ENCODE measurements around the gene UQCR11. TPM values are rescaled to one million over a fixed set of nuclear protein-coding genes. Genes with fewer than 3 reads are reported as not detected.
"Not testable (repeated sequence)": the region's sequence is repeated elsewhere in the genome, so short reads cannot be mapped to it uniquely, and the experiment has no call there.

UQCR11 gene
- total RNA-seq, 4 donors from 2014 or later: 20.6 to 110 (median 30.8) TPM

DNA sequence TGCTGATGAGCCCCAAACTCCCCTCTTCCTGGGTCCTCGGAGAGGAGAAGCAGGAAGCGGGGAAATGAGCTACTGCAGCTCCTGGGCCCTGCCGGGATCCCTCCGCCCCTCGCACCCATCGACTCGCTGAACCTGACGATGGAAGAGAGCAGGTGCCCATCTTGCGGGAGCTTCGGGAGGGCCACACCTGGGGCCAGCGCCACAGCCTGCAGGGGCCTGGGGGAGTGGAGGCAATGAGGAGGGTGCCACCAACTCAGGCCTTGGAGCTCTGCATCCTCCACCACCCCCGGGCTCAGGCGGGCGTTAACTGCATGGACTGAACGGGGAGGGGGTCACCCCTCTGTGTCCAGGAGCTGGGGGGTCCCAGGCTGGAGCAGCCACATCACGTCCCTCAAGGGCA is 38.8 kb upstream of the UQCR11 start:
- Histone ChIP-seq H3K36me3 (no peaks in the 10 kb centered on the region), H3K4me1 (no peaks in the 10 kb centered on the region), H3K4me3 (no peak overlapping the region), H3K27ac (no peak overlapping the region), H3K27me3 (no peaks in the 10 kb centered on the region), H3K9me3 (no peaks in the 10 kb centered on the region)
- intact Hi-C loops (cut with DNase I; ENCODE audit: low total_unique reads): no loop called here
- no peak for DNase-seq
- TF ChIP-seq, protein P1, sequence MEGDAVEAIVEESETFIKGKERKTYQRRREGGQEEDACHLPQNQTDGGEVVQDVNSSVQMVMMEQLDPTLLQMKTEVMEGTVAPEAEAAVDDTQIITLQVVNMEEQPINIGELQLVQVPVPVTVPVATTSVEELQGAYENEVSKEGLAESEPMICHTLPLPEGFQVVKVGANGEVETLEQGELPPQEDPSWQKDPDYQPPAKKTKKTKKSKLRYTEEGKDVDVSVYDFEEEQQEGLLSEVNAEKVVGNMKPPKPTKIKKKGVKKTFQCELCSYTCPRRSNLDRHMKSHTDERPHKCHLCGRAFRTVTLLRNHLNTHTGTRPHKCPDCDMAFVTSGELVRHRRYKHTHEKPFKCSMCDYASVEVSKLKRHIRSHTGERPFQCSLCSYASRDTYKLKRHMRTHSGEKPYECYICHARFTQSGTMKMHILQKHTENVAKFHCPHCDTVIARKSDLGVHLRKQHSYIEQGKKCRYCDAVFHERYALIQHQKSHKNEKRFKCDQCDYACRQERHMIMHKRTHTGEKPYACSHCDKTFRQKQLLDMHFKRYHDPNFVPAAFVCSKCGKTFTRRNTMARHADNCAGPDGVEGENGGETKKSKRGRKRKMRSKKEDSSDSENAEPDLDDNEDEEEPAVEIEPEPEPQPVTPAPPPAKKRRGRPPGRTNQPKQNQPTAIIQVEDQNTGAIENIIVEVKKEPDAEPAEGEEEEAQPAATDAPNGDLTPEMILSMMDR (IDR thresholded peaks at IDR 0.05): no peak
- TF ChIP-seq POLR2A (IDR thresholded peaks at IDR 0.05): no peak

DNA sequence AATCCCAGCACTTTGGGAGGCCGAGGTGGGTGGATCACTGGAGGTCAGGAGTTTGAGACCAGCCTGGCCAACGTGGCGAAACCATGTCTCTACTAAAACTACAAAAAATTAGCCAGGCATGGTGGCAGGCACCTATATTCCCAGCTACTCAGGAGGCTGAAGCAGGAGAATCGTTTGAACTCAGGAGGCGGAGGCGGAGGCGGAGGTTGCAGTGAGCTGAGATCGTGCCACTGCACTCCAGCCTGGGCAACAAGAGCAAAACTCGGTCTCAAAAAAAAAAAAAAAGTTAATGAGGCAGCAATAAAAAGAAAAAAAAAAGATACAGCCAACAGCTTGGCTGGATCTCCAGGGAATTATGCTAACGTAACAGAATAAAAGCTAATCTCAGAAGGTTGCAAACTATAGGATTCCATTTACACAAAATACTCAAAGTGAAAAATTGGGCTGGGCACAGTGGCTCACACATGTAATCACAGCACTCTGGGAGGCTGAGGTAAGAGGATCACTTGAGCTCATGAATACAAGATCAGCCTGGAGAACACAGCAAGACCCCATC is 35.7 kb upstream of the UQCR11 start:
- H3K36me3 ChIP-seq; H3K27me3 ChIP-seq; intact Hi-C loops (cut with DNase I; ENCODE audit: low total_unique reads); DNase-seq; H3K9me3 ChIP-seq; H3K27ac ChIP-seq; H3K4me3 ChIP-seq; H3K4me1 ChIP-seq: not testable (repeated sequence)

DNA sequence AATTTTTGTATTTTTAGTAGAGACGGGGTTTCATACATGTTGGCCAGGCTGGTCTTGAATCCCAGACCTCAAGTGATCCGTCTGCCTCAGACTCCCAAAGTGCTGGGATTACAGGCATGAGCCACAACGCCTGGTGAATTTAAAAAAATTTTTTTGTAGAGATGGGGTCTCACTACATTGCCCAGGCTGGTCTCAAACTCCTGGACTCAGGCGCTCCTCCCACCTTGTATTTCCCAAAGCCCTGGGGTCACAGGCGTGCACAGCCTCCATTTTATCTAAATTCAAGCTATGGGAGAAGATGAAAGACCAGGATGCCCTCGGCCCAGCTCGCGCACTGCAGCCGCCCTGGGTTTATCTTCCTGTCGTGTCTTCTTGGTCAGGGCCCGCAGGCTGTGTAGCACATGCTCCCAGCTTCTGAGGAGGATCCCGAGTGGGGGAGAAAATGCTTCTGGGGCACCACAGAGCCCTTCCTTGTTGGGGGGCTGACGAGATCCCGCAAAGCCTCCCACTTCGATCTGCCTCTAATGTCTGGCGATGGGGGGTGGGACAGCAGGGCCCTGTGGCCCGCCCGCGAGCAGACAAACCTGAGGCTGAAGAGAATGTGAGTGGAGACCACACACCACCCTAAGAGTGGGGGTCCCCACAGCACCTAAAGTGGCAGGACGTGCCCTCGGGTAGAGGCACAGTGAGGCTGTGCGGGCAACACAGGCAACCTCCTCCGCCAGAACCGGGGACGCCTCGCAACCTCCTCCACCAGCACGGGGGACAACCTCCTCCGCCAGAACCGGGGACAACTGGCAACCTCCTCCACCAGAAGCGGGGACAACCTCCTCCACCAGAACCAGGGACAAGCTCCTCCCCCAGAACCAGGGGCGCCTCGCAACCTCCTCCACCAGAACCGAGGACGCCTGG is 31.3 kb upstream of the UQCR11 start:
- TF ChIP-seq POLR2A (IDR thresholded peaks at IDR 0.05): no peak
- TF ChIP-seq, protein P1 (IDR thresholded peaks at IDR 0.05): no peak
- no peaks in the 10 kb centered on the region for H3K27me3 ChIP-seq
- H3K4me1 ChIP-seq: no peaks in the 10 kb centered on the region
- intact Hi-C loops (cut with DNase I; ENCODE audit: low total_unique reads): no loop called here
- no peak for DNase-seq
- H3K9me3 ChIP-seq: no peaks in the 10 kb centered on the region
- no peak overlapping the region for H3K27ac ChIP-seq
- H3K36me3 ChIP-seq: no peaks in the 10 kb centered on the region
- no peak overlapping the region for H3K4me3 ChIP-seq

DNA sequence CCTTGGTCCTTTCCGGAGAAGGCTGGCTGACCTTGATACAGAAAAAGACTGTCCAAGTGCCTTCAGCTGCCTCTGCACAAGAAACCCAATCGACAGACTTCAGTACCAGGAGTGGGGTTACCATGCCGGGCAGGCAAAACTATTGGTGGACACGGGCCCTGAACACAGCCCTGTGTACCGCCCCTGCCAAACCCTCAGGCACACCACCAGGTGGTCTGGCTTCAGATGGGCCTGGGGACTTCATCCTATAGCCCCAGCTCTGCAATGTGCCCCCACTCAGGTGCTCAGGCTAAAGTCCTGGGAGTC is 29.6 kb upstream of the UQCR11 start:
- Histone ChIP-seq H3K36me3 (no peaks in the 10 kb centered on the region), H3K4me3 (no peak overlapping the region), H3K27ac (no peak overlapping the region), H3K27me3 (no peaks in the 10 kb centered on the region), H3K9me3 (no peaks in the 10 kb centered on the region), H3K4me1 (no peaks in the 10 kb centered on the region)
- TF ChIP-seq, protein P1 (IDR thresholded peaks at IDR 0.05): no peak
- no peak for TF ChIP-seq POLR2A (IDR thresholded peaks at IDR 0.05)
- DNase-seq: no peak
- intact Hi-C loops (cut with DNase I; ENCODE audit: low total_unique reads): no loop called here

DNA sequence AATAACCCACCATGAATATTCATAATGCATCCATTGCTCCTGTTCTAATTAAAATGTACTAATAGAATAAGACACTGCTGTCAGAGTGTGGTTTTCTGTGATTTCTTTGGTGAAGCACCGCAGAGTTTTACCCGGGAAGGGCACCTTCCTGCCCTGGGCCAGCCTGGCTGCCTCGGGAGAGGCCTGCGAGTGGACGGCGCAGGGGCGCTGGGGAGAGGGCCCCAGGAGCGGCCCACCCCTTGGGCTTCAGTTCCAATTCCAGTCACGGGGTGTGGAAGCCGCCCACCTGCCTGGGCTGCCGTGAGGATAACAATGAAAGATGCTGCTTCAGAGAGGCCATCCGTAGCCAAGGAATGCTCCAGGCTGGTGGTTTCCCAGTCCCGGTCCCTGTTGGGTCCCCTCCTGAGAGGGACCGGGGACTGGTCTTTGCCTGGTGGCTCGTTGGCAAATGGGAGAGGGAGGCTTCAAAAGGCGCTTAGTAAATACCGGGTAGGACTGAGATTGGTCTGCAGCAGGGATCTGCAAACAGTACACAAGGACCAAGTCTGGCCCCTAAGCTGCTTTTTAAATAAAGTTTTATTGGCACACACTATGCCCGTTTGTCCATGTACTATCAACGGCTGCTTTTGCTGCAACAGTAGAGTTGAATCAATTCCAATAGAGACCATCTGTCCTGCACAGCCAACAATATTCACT is 29.1 kb upstream of the UQCR11 start:
- Histone ChIP-seq H3K27me3 (no peaks in the 10 kb centered on the region), H3K4me3 (no peak overlapping the region), H3K9me3 (no peaks in the 10 kb centered on the region), H3K4me1 (no peaks in the 10 kb centered on the region), H3K36me3 (no peaks in the 10 kb centered on the region), H3K27ac (no peak overlapping the region)
- intact Hi-C loops (cut with DNase I; ENCODE audit: low total_unique reads): no loop called here
- TF ChIP-seq, protein P1 (IDR thresholded peaks at IDR 0.05): no peak
- no peak for TF ChIP-seq POLR2A (IDR thresholded peaks at IDR 0.05)
- no peak for DNase-seq
